Colonic mucosa (tissue), 4 donors: ENCODE data around the gene BRIP1. TPM values are rescaled to one million over a fixed set of nuclear protein-coding genes. Genes with fewer than 3 reads are reported as not detected.
"Not testable (repeated sequence)": the region's sequence is repeated elsewhere in the genome, so short reads cannot be mapped to it uniquely, and the experiment has no call there.

ENCODE experiments used
- DNase-seq: peaks from one replicate; pipeline ENCODE4 v3.0.0-alpha.2; 2020
- H3K27ac ChIP-seq: fragments of 200-600 bp; one replicate; pipeline ENCODE4 v1.8.0; 2021
- H3K27me3 ChIP-seq: fragments of 200-600 bp; one replicate; pipeline ENCODE4 v1.8.0; 2021
- H3K36me3 ChIP-seq: fragments of 200-600 bp; one replicate; pipeline ENCODE4 v1.8.0; 2021
- H3K4me1 ChIP-seq: fragments of 200-600 bp; one replicate; pipeline ENCODE4 v1.8.0; 2021; ENCODE audit warnings: mild to moderate bottlenecking
- H3K4me3 ChIP-seq: fragments of 200-600 bp; one replicate; pipeline ENCODE4 v1.8.0; 2021
- H3K9ac ChIP-seq, 2 donors: one replicate each; pipeline ENCODE4 v1.7.0; 2013; ENCODE audit warnings: control low read depth in 2 of 2, low read depth in 2 of 2, low read length in 2 of 2
- H3K9me3 ChIP-seq: fragments of 200-600 bp; one replicate; pipeline ENCODE4 v1.8.0; 2021
- CTCF ChIP-seq: fragments of 200-600 bp; IDR thresholded peaks from one replicate; pipeline ENCODE4 v1.8.0; 2022; ENCODE audit warnings: antibody characterized with exemption, mild to moderate bottlenecking
- intact Hi-C: fragments of 100-400 bp; cut with DNase I; formaldehyde crosslinking; loops from one replicate; pipeline ENCODE4 v1.14.1; 2022
- total RNA-seq, 2 donors: library from RNA; stranded (reverse); fragmentation: NEBNext Ultra II Directional in 1 of 2; extraction: Animal tissue kit (Norgen Biotek cat#: 25700) in 1 of 2; gene quantifications; one replicate each; pipeline ENCODE4 v1.2.1, GENCODE V29; 2021
- donor health status: healthy.
- donor health status: DM: no; HTN: no; CAD: no.
- donor health status: DM: no; HTN: no; CAD: no.

BRIP1 gene
- total RNA-seq, 2 donors from 2014 or later, result 3.3 to 10.1 TPM

- intact Hi-C loops, result no loop called here
- TF ChIP-seq CTCF, result no peak
- Histone ChIP-seq H3K27me3 (no peaks in the 10 kb centered on the region), H3K36me3 (no peaks in the 10 kb centered on the region), H3K4me3 (no peak overlapping the region), H3K27ac (no peak overlapping the region), H3K9me3 (no peaks in the 10 kb centered on the region), H3K9ac (no peak overlapping the region), H3K4me1 (no peaks in the 10 kb centered on the region)
- DNase-seq, result no peak
Measured at GRCh38 chr17:61678339-61678738, 185.0 kb downstream of the BRIP1 start.

GRCh38 chr17:61677150-61677811 lies 186.0 kb downstream of the BRIP1 start:
- H3K4me1 ChIP-seq, H3K27ac ChIP-seq, H3K9me3 ChIP-seq, intact Hi-C loops, DNase-seq, H3K4me3 ChIP-seq, H3K27me3 ChIP-seq, H3K36me3 ChIP-seq, H3K9ac ChIP-seq: not testable (repeated sequence)

DNA sequence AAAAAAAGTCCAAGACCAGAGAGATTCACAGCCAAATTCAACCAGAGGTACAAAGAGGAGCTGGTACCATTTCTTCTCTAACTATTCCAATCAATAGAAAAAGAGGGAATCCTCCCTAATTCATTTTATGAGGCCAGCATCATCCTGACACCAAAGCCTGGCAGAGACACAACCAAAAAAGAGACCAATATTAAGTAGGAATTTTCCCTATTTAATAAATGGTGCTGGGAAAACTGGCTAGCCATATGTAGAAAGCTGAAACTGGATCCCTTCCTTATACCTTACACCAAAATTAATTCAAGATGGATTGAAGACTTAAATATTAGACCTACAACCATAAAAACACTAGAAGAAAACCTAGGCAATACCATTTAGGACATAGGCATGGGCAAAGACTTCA lies 186.8 kb downstream of the BRIP1 start:
- intact Hi-C loops, H3K27ac ChIP-seq, H3K4me3 ChIP-seq, H3K27me3 ChIP-seq, H3K4me1 ChIP-seq, H3K9ac ChIP-seq, H3K36me3 ChIP-seq, DNase-seq, H3K9me3 ChIP-seq: not testable (repeated sequence)

- H3K9ac ChIP-seq, H3K4me1 ChIP-seq, DNase-seq, H3K27me3 ChIP-seq, H3K4me3 ChIP-seq, H3K27ac ChIP-seq, intact Hi-C loops, H3K9me3 ChIP-seq, H3K36me3 ChIP-seq: not testable (repeated sequence)
Measured at GRCh38 chr17:61674609-61675008, 188.7 kb downstream of the BRIP1 start.

GRCh38 chr17:61673019-61673897 lies 190.1 kb downstream of the BRIP1 start:
- peak; percentile 25 for DNase-seq
- H3K27ac ChIP-seq, H3K9ac ChIP-seq: not testable (repeated sequence)

GRCh38 chr17:61672140-61672539 lies 191.2 kb downstream of the BRIP1 start:
- no peaks in the 10 kb centered on the region for H3K27me3 ChIP-seq
- H3K4me1 ChIP-seq, result no peaks in the 10 kb centered on the region
- no peak for TF ChIP-seq CTCF
- H3K27ac ChIP-seq, result no peak overlapping the region
- no peak overlapping the region for H3K9ac ChIP-seq
- no peaks in the 10 kb centered on the region for H3K36me3 ChIP-seq
- DNase-seq, result no peak
- intact Hi-C loops, result no loop called here
- no peaks in the 10 kb centered on the region for H3K9me3 ChIP-seq
- no peak overlapping the region for H3K4me3 ChIP-seq

More at GRCh38 chr17:61673019-61673897, 190.1 kb downstream of the BRIP1 start:
- intact Hi-C loops, H3K4me1 ChIP-seq, H3K36me3 ChIP-seq, H3K9me3 ChIP-seq, H3K27me3 ChIP-seq, H3K4me3 ChIP-seq: not testable (repeated sequence)

DNA sequence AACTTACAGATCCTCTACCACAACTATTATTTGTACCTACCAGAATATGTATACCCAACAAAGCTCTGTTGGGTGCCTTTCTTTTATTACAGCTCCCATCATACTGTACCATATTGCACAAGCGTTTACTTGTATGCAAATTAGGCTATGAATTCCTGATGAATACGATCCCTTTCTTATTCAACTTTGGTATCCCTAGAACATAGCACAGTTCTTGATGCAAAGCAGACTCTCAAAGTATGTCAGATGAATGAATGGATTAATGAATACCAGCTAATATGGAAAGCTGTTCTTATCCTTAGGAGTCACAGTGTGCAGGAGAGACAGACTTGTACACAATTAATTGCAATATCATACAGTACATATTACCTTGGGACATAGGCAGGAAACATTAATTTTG lies 192.6 kb downstream of the BRIP1 start:
- TF ChIP-seq CTCF, result no peak
- Histone ChIP-seq H3K9ac (no peak overlapping the region), H3K27ac (no peak overlapping the region), H3K4me3 (no peak overlapping the region), H3K4me1 (no peaks in the 10 kb centered on the region), H3K27me3 (no peaks in the 10 kb centered on the region), H3K36me3 (no peaks in the 10 kb centered on the region), H3K9me3 (no peaks in the 10 kb centered on the region)
- intact Hi-C loops, result no loop called here
- no peak for DNase-seq
